SIG-M5 treated with dmso at 0.1 percent for 504 hours (cell line): ENCODE results near the gene AGAP9.
A peak's percentile ranks its signal among the peaks of the same experiment; 100 is the strongest.
"Not testable (repeated sequence)": the region's sequence is repeated elsewhere in the genome, so short reads cannot be mapped to it uniquely, and the experiment has no call there.

ENCODE experiments used
- DNase-seq: peaks from one replicate; lab custom pipeline; 2025; ENCODE audit not compliant: unreplicated experiment; lab: John Stamatoyannopoulos, UW

Gene AGAP9

GRCh38 chr10:47489630-47490029 is 33.8 kb downstream of the AGAP9 start:
- not testable (repeated sequence) for DNase-seq

- DNase-seq, result peak; percentile 14
These were observed 37.5 kb downstream of the AGAP9 start for GRCh38 chr10:47485943-47486342.

GRCh38 chr10:47484786-47485185 is 38.7 kb downstream of the AGAP9 start:
- DNase-seq, result not testable (repeated sequence)

- not testable (repeated sequence) for DNase-seq
These were observed 39.5 kb downstream of the AGAP9 start, which contains the start of gene ANXA8 for GRCh38 chr10:47483923-47484322. TSS of gene ANXA8 (minus strand) at chr10:47484115. CDS start at chr10:47483933, 182 bp downstream.

GRCh38 chr10:47482367-47482766 is 41.1 kb downstream of the AGAP9 start:
- not testable (repeated sequence) for DNase-seq

GRCh38 chr10:47481768-47482181 is 41.7 kb downstream of the AGAP9 start:
- DNase-seq, result not testable (repeated sequence)

- not testable (repeated sequence) for DNase-seq
These were observed 42.2 kb downstream of the AGAP9 start for GRCh38 chr10:47481182-47481766.

- DNase-seq, result not testable (repeated sequence)
These were observed 43.3 kb downstream of the AGAP9 start for GRCh38 chr10:47480133-47480532.

GRCh38 chr10:47478114-47478513 is 45.3 kb downstream of the AGAP9 start:
- DNase-seq, result not testable (repeated sequence)

GRCh38 chr10:47477078-47477477 is 46.4 kb downstream of the AGAP9 start:
- DNase-seq, result not testable (repeated sequence)

- not testable (repeated sequence) for DNase-seq
These were observed 48.3 kb downstream of the AGAP9 start for GRCh38 chr10:47475101-47475500.

- not testable (repeated sequence) for DNase-seq
These were observed 49.9 kb downstream of the AGAP9 start for GRCh38 chr10:47473516-47473915.

- not testable (repeated sequence) for DNase-seq
These were observed 50.8 kb downstream of the AGAP9 start for GRCh38 chr10:47472647-47473046.

- not testable (repeated sequence) for DNase-seq
These were observed 51.4 kb downstream of the AGAP9 start for GRCh38 chr10:47472072-47472471.

- not testable (repeated sequence) for DNase-seq
These were observed 54.5 kb downstream of the AGAP9 start for GRCh38 chr10:47468731-47469528.

- DNase-seq, result not testable (repeated sequence)
These were observed 55.5 kb downstream of the AGAP9 start for GRCh38 chr10:47467957-47468356.

GRCh38 chr10:47467458-47467857 is 56.0 kb downstream of the AGAP9 start:
- DNase-seq, result not testable (repeated sequence)

- not testable (repeated sequence) for DNase-seq
These were observed 58.1 kb downstream of the AGAP9 start for GRCh38 chr10:47465216-47465917.

- not testable (repeated sequence) for DNase-seq
These were observed 60.7 kb downstream of the AGAP9 start for GRCh38 chr10:47462577-47463358.

GRCh38 chr10:47461261-47461687 is 62.2 kb downstream of the AGAP9 start:
- peak; percentile 37 for DNase-seq
